ENCODE data around the gene TEC. TPM values are rescaled to one million over a fixed set of nuclear protein-coding genes. Genes with fewer than 3 reads are reported as not detected.

Gene TEC
- total RNA-seq, 6 donors from 2014 or later = 5.9 to 26.2 (median 10.1) TPM

DNA sequence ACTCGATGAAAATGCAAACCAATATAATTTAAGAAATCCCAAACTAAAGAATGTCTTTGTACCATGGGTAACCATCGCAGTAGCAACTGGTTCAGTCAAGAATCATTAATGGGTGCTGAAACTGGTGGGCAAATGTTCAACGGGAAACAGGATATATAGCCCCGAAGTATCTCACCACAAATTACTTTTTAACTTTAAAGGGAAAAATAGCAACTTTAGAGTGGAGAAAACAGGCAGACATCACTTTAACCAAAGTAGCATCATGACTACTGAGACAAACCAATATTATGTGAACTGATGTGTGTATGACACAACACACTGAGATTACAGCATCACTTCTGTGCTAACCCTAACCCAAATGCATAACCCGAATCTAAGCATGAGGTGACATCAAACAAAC is 37.9 kb upstream of the TEC start:
- Histone ChIP-seq H3K9me3 (no peaks in the 10 kb centered on the region), H3K4me3 (no peak overlapping the region), H3K27ac (no peak overlapping the region), H3K36me3 (no peaks in the 10 kb centered on the region), H3K27me3 (no peaks in the 10 kb centered on the region), H3K4me1 (no peaks in the 10 kb centered on the region)
- 84 to 89% methylated on average over 5 of the region's 5 CpGs for WGBS, 2 donors
- DNase-seq (no peak), ATAC-seq (ENCODE audit: low FRiP score in 2 of 2) (no peak)
- no peak for TF ChIP-seq POLR2AphosphoS5 (IDR thresholded peaks at IDR 0.05)
- TF ChIP-seq, protein P1, sequence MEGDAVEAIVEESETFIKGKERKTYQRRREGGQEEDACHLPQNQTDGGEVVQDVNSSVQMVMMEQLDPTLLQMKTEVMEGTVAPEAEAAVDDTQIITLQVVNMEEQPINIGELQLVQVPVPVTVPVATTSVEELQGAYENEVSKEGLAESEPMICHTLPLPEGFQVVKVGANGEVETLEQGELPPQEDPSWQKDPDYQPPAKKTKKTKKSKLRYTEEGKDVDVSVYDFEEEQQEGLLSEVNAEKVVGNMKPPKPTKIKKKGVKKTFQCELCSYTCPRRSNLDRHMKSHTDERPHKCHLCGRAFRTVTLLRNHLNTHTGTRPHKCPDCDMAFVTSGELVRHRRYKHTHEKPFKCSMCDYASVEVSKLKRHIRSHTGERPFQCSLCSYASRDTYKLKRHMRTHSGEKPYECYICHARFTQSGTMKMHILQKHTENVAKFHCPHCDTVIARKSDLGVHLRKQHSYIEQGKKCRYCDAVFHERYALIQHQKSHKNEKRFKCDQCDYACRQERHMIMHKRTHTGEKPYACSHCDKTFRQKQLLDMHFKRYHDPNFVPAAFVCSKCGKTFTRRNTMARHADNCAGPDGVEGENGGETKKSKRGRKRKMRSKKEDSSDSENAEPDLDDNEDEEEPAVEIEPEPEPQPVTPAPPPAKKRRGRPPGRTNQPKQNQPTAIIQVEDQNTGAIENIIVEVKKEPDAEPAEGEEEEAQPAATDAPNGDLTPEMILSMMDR (IDR thresholded peaks at IDR 0.05) = no peak
- no peak for TF ChIP-seq EP300 (IDR thresholded peaks at IDR 0.05)
- TF ChIP-seq POLR2A (IDR thresholded peaks at IDR 0.05) = no peak

DNA sequence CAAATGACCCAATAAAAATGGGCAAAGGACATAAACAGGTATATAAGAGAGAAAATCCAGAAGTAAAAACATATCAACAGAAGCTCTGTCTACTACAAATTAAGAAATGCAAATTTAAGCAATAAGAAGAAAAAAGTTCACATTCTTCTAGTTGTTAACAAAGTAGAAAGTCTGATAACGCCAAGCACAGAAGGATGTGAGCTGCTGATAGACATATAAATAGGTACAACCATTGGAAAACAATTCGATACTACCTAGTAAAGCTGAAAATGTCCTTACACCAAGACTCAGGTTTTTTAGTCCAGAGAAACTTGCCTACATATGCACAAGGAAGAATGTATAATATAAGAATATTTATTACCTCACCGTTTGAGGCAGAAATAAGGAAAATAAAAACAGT is 35.9 kb upstream of the TEC start:
- Histone ChIP-seq H3K27me3 (no peaks in the 10 kb centered on the region), H3K4me1 (no peaks in the 10 kb centered on the region), H3K27ac (no peak overlapping the region), H3K4me3 (no peak overlapping the region), H3K36me3 (no peaks in the 10 kb centered on the region), H3K9me3 (no peaks in the 10 kb centered on the region)
- TF ChIP-seq EP300 (IDR thresholded peaks at IDR 0.05) (no peak), POLR2A (IDR thresholded peaks at IDR 0.05) (no peak), POLR2AphosphoS5 (IDR thresholded peaks at IDR 0.05) (no peak)
- TF ChIP-seq, protein P1 (IDR thresholded peaks at IDR 0.05) = no peak
- no peak for ATAC-seq (ENCODE audit: low FRiP score in 2 of 2)
- 70% methylated on average over 3 of the region's 3 CpGs for WGBS, 2 donors
- no peak for DNase-seq

DNA sequence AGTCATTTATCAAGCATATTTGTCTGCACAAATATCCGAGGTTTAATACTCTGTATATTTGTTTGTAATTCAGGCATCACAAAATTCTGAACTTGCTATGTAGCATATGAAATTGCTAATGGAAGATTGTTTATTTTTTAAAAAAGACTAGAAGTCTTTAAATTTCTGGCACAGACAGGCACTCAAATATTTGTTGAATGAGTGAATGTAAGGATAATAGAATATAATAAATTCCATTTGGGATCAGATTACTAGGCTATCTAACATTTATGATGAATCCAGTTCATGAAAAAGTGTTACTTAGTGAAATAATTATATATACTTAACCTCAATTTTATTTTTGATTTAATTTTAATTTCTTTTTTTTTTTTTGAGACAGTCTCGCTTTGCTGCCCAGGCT is 30.4 kb upstream of the TEC start:
- 75 to 77% methylated on average over 2 of the region's 2 CpGs for WGBS, 2 donors
- Histone ChIP-seq H3K4me3 (no peak overlapping the region), H3K9me3 (no peaks in the 10 kb centered on the region), H3K27ac (no peak overlapping the region), H3K27me3 (no peaks in the 10 kb centered on the region), H3K36me3 (no peaks in the 10 kb centered on the region), H3K4me1 (no peaks in the 10 kb centered on the region)
- TF ChIP-seq POLR2A (IDR thresholded peaks at IDR 0.05) = no peak
- no peak for TF ChIP-seq POLR2AphosphoS5 (IDR thresholded peaks at IDR 0.05)
- TF ChIP-seq, protein P1 (IDR thresholded peaks at IDR 0.05) = no peak
- no peak for TF ChIP-seq EP300 (IDR thresholded peaks at IDR 0.05)
- ATAC-seq (ENCODE audit: low FRiP score in 2 of 2) = no peak
- DNase-seq = no peak

DNA sequence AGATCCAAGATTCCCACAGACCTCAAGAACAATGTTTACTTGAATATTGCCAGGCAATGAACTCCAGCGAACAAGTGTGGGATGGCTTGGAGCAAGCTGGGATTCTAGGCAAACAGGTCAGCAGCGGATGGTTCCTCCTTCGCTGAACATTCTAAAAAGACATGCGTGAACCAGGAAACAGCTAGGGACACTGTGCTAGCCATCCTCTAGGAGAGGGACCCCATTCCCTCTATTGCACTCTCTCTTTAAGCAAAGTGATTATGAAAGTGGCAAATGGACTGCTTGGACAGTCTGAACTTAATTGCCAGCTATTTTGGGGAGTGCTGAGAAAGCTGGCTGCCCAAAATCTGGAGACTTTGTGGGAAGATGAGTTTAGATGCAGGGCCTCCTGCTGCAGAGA is 29.9 kb upstream of the TEC start:
- no peak for DNase-seq
- 86 to 92% methylated on average over 4 of the region's 4 CpGs for WGBS, 2 donors
- no peak overlapping the region for H3K4me3 ChIP-seq
- no peaks in the 10 kb centered on the region for H3K27me3 ChIP-seq
- H3K4me1 ChIP-seq = no peaks in the 10 kb centered on the region
- no peak for ATAC-seq (ENCODE audit: low FRiP score in 2 of 2)
- no peaks in the 10 kb centered on the region for H3K36me3 ChIP-seq
- no peaks in the 10 kb centered on the region for H3K9me3 ChIP-seq
- no peak overlapping the region for H3K27ac ChIP-seq
- TF ChIP-seq, protein P1 (IDR thresholded peaks at IDR 0.05) = no peak
- no peak for TF ChIP-seq POLR2AphosphoS5 (IDR thresholded peaks at IDR 0.05)
- TF ChIP-seq EP300 (IDR thresholded peaks at IDR 0.05) = no peak
- no peak for TF ChIP-seq POLR2A (IDR thresholded peaks at IDR 0.05)

DNA sequence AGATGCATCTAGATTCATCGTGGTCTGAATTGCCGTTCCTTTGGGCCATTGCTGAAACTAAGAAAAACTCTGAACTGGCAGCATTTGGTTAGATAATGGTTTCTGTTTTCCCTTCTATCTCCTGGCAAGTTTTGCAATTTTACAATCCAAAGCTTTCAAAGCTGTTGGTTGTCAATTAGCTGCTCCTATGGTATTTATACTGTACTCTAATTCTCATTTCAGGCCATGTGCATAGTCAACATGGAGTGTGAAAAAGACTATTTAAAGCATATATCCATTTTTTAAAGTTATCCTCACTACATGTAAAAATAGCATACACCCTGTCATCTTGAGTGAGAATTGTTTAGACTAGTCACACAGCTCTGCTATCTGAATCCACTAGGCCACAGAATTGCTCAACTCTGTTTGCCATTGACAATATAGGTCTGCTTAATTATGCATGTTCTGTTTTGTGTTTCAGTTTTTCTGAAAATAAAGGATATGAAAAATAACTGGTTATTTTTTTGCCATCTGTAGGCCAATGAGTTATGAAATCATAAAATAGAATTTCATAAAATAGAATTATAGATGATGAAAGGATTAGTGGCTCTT is 27.7 kb upstream of the TEC start:
- Histone ChIP-seq H3K27ac (no peak overlapping the region), H3K4me1 (no peaks in the 10 kb centered on the region), H3K9me3 (no peaks in the 10 kb centered on the region), H3K4me3 (no peak overlapping the region), H3K36me3 (no peaks in the 10 kb centered on the region), H3K27me3 (no peaks in the 10 kb centered on the region)
- no peak for TF ChIP-seq POLR2A (IDR thresholded peaks at IDR 0.05)
- TF ChIP-seq POLR2AphosphoS5 (IDR thresholded peaks at IDR 0.05) = no peak
- TF ChIP-seq, protein P1 (IDR thresholded peaks at IDR 0.05) = no peak
- TF ChIP-seq EP300 (IDR thresholded peaks at IDR 0.05) = no peak
- ATAC-seq (ENCODE audit: low FRiP score in 2 of 2) = no peak
- DNase-seq = no peak
- WGBS, 2 donors = 90 to 96% methylated on average over 2 of the region's 2 CpGs
